Omental fat pad (tissue), 4 donors: Measurements from ENCODE around the gene AUTS2. TPM values are rescaled to one million over a fixed set of nuclear protein-coding genes. Genes with fewer than 3 reads are reported as not detected.

Source experiments
- ATAC-seq: fragments of 150-250 bp; one replicate; pipeline ENCODE4 v1.9.1; 2016; ENCODE audit warnings: mild to moderate bottlenecking, moderate library complexity; ENCODE audit not compliant: low FRiP score
- DNase-seq: peaks from one replicate; pipeline ENCODE4 v3.0.0-alpha.2; 2019; ENCODE audit warnings: low spot score
- total RNA-seq, 4 donors: library from RNA; depleted of rRNA; stranded (reverse); fragments of >200 nt; gene quantifications; one replicate each; pipeline ENCODE4 v1.1.0, GENCODE V29; 2016
- TF ChIP-seq, protein P1 (sequence below), 3 donors: fragments of 450-650 bp; IDR thresholded peaks; one replicate each; pipeline ENCODE4 v1.5.1; 2016 to 2017; ENCODE audit warnings: antibody characterized with exemption in 3 of 3, mild to moderate bottlenecking in 3 of 3, moderate library complexity in 2 of 3

AUTS2 gene
- total RNA-seq, 4 donors from 2014 or later, result 13.2 to 27.0 (median 21.2) TPM

DNA sequence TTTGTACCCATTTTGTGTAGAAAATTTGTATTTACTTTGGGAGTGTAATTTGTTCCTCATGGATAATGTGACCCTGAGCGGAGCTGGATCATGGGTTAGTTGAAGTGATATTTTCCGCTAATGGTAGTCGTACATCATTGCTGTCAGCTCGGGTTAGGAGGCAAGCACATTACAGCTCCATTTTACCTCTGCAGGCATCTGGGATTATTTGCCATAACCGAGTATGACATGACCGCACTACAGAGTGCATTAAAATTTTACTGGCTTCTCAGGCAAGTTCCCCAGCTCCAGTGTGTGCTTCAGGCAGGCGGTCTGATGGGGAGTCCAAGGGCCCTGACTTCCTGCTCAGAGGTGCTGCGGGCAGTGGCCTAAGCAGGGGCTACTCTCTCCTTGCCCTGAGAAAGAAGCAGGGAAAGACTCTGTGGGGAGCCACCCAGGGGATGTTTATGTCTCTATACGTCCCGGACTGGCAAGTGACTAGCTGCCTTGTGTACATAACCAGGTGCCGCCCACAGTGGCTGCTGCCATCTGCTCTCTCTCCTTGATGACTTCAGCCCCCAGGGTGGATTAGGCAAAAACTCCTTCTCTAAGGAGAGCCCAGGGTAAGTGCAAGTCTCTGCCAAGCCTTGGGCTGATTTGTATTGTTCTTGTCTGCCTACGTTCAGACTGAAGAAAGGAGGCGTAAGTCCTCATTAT, 848.3 kb downstream of the AUTS2 start:
- TF ChIP-seq, protein P1, sequence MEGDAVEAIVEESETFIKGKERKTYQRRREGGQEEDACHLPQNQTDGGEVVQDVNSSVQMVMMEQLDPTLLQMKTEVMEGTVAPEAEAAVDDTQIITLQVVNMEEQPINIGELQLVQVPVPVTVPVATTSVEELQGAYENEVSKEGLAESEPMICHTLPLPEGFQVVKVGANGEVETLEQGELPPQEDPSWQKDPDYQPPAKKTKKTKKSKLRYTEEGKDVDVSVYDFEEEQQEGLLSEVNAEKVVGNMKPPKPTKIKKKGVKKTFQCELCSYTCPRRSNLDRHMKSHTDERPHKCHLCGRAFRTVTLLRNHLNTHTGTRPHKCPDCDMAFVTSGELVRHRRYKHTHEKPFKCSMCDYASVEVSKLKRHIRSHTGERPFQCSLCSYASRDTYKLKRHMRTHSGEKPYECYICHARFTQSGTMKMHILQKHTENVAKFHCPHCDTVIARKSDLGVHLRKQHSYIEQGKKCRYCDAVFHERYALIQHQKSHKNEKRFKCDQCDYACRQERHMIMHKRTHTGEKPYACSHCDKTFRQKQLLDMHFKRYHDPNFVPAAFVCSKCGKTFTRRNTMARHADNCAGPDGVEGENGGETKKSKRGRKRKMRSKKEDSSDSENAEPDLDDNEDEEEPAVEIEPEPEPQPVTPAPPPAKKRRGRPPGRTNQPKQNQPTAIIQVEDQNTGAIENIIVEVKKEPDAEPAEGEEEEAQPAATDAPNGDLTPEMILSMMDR (IDR thresholded peaks at IDR 0.05), result no peak
- DNase-seq (no peak), ATAC-seq (no peak)

DNA sequence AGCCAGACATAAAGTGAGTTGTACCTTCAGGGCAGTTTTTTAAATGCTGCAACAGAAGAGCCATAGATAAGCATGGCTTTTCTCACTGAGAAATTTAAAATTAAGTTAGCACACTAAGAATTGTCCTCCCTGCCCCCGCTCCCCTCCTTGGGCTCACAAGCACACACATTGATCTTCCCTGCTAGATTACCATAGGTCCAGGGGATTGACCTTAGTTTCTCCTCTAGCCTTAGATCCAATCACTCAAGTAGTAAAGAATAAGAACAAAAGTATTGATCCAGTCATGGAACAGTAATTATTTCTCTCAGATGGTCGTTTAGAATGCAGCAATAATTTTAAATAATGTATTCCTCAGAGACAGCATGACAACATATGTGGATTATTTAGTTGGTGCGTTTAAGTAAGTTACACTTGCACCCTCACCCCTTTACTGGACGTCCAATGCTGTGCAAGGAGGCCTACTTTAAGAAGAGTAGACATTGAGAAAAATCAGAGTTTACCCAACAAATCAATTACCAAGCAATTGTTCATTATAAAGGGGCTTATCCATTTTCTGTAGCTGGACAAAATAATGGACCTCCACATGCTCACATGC, 850.1 kb downstream of the AUTS2 start:
- DNase-seq (no peak), ATAC-seq (no peak)

DNA sequence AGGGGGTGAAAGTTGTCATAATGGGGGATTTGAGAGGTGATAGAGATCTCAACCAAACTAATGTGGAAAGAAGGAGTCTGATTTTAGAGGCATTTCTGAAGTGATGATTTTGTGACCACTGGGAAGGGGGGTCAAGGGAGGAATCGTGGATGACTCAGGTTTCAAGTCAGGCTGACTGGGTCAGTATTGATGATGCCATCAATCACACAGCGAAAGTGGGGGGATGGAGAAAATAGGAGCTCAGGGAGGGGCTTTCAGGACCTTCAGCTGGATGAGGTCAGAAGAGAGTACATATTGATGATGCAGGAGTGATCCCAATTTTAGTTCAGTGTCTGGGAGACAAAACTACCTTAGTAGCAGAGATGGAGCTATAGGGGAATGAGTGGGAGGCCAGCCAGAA, 852.5 kb downstream of the AUTS2 start:
- ATAC-seq, result no peak
- TF ChIP-seq, protein P1 (IDR thresholded peaks at IDR 0.05), result no peak
- DNase-seq, result no peak

More for the DNA sequence above, 850.1 kb downstream of the AUTS2 start:
- TF ChIP-seq, protein P1 (IDR thresholded peaks at IDR 0.05), result no peak

DNA sequence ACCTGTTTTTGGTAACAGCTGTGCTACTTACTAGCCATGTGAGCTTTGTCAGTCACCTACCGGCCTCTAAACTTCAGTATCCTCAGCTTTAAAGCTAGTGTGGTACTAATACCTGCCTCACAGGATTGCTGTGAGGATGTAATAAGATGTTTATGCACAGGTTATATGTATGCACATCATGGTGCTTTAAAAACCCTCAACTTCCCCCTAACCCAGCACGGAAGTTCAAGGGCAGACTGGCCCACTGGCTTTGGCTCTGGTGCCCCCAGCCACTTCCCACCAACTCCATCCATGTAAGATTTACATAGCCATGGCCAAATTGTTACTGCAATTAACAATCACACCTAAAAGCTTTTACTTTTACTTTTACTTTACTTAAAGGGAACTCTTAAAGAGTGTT, 857.6 kb downstream of the AUTS2 start:
- TF ChIP-seq, protein P1 (IDR thresholded peaks at IDR 0.05), result no peak
- DNase-seq, result no peak
- ATAC-seq, result no peak

DNA sequence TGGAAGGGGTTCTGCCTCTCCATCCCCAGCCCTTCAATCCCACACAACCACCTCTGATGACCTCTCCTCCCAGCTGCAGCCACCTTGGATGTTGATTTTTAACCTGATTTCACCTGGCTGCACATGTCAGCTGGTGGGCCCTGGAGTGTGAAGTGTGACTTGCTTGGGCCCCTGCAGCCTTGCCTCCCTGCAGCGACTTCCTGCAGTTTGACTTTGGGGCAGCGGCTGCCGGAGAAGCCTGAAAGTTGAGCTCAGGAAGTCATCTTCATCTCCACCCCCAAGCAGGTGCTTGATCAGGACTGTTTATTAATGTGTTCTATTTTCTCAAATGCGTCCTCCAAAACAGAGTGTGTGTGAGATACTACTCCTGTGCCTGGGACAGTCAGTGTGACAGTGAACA, 858.4 kb downstream of the AUTS2 start:
- TF ChIP-seq, protein P1 (IDR thresholded peaks at IDR 0.05), result no peak
- no peak for ATAC-seq
- no peak for DNase-seq

DNA sequence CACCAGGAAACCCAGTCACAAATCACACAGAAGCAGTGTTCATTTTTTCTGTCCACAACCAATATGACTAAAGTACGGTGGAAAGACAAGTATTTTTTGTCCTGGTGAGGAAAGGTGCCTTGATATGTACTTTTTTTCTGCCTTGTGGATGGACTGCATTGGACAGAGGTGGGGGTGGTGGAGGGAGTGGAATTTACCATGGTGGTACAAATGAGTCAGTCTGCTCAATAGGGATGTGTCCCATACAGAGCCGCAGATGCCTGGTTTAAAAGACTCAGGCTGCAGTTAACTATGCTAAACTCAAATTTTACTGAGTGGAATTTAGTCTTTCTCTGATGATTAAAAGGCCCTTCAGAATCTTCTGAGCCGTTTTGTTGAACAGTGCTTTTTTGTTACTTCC, 859.2 kb downstream of the AUTS2 start:
- ATAC-seq, result no peak
- no peak for DNase-seq
- TF ChIP-seq, protein P1 (IDR thresholded peaks at IDR 0.05), result no peak
